ENCODE results near the gene PLD6. TPM values are rescaled to one million over a fixed set of nuclear protein-coding genes. Genes with fewer than 3 reads are reported as not detected.
"Not testable (repeated sequence)": the region's sequence is repeated elsewhere in the genome, so short reads cannot be mapped to it uniquely, and the experiment has no call there.

Gene PLD6
- total RNA-seq, 4 donors from 2014 or later, result 6.0 to 11.1 (median 8.2) TPM

DNA sequence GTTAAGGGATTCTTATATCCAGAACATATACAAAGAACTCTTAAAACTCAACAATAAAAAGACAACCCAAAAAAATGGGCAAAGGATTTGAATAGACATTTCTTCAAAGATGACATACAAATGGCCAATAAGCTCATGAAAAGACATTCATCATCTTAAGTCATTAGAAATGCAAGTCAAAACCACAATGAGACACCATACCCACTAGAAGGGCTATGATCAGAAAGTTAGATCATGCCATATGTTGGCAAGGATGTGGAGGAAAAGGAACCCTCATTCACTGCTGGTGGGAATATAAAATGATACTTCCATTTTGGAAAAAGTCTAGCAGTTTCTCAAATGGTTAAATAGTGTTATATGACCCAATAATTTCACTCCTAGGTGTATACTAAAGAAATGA lies 9.4 kb downstream of the PLD6 start:
- Histone ChIP-seq H3K27ac (no peak overlapping the region), H3K4me3 (no peak overlapping the region), H3K27me3 (no peaks in the 10 kb centered on the region), H3K9me3 (no peaks in the 10 kb centered on the region), H3K4me1 (peaks cover 0 to 27% (median 12%) of the 10 kb centered on the region in 4 donors), H3K36me3 (peaks cover 0 to 8% (median 0%) of the 10 kb centered on the region in 3 donors)
- no peak for TF ChIP-seq EP300 (IDR thresholded peaks at IDR 0.05)
- TF ChIP-seq CTCF (IDR thresholded peaks at IDR 0.05), result no peak
- TF ChIP-seq POLR2A (IDR thresholded peaks at IDR 0.05), result no peak
- no peak for DNase-seq (ENCODE audit: low spot score in 2 of 2)

DNA sequence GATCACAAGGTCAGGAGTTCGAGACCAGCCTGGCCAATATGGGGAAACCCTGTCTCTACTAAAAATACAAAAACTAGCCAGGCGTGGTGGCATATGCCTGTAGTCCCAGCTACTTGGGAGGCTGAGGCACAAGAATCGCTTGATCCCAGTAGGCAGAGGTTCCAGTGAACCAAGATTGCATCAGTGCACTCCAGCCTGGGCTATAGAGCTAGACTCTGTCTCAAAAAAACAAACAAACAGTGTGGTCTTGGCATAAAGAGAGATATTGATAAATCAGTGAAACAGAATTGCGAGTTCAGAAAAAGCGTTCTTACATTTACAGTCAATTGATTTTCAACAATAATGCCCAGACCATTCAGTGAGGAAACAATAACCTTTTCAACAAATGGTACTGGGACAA lies 10.7 kb downstream of the PLD6 start:
- H3K27me3 ChIP-seq; H3K9me3 ChIP-seq; H3K27ac ChIP-seq; DNase-seq (ENCODE audit: low spot score in 2 of 2); H3K4me3 ChIP-seq: not testable (repeated sequence)
- WGBS, 2 donors, result 73 to 84% methylated on average over 5 of the region's 5 CpGs
- Histone ChIP-seq H3K36me3 (peaks cover 0 to 13% (median 0%) of the 10 kb centered on the region in 3 donors), H3K4me1 (peaks cover 0 to 18% (median 4%) of the 10 kb centered on the region in 4 donors)

DNA sequence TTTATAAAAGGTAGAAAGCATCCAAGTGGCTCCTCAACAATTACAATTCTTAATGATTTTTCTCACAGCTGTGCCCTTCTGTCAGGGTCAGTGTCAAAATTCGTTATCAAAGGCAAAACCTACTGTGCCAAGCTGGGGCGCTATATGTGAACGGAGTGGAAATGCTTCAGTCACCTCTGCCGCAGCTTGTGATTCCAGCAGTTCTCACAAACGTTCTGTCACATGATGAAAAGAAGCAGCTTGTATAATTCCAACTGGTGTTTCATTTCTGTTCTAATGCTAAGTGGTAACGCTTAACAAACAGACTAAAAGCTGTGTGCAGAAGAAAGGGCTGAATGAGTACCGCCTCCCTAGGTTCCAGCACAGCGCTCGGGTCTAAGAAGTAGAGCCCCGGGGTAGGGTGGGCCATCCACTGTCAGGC lies 14.2 kb downstream of the PLD6 start:
- Histone ChIP-seq H3K9me3 (no peaks in the 10 kb centered on the region), H3K4me1 (peaks cover 0 to 11% (median 0%) of the 10 kb centered on the region in 4 donors), H3K27me3 (no peaks in the 10 kb centered on the region), H3K4me3 (no peak overlapping the region), H3K36me3 (peaks cover 0 to 48% (median 0%) of the 10 kb centered on the region in 3 donors), H3K27ac (peak overlapping the region in 2 of 4 donors; percentile 11 to 19)
- WGBS, 2 donors, result 59 to 64% methylated on average over 10 of the region's 10 CpGs
- DNase-seq (ENCODE audit: low spot score in 2 of 2), result no peak
- TF ChIP-seq CTCF (IDR thresholded peaks at IDR 0.05) (no peak), POLR2A (IDR thresholded peaks at IDR 0.05) (no peak), EP300 (IDR thresholded peaks at IDR 0.05) (no peak)

GRCh38 chr17:17191346-17191792 lies 14.8 kb downstream of the PLD6 start:
- H3K4me3 ChIP-seq, result no peak overlapping the region
- H3K27ac ChIP-seq, result peak overlapping the region in 2 of 4 donors; percentile 11 to 19
- DNase-seq (ENCODE audit: low spot score in 2 of 2), result no peak
- peaks cover 0 to 53% (median 0%) of the 10 kb centered on the region in 3 donors for H3K36me3 ChIP-seq
- 58 to 73% methylated on average over 11 of the region's 11 CpGs for WGBS, 2 donors
- no peaks in the 10 kb centered on the region for H3K27me3 ChIP-seq
- TF ChIP-seq POLR2A (IDR thresholded peaks at IDR 0.05) (no peak), CTCF (IDR thresholded peaks at IDR 0.05) (no peak), EP300 (IDR thresholded peaks at IDR 0.05) (no peak)
- no peaks in the 10 kb centered on the region for H3K9me3 ChIP-seq
- peaks cover 0 to 17% (median 0%) of the 10 kb centered on the region in 4 donors for H3K4me1 ChIP-seq

DNA sequence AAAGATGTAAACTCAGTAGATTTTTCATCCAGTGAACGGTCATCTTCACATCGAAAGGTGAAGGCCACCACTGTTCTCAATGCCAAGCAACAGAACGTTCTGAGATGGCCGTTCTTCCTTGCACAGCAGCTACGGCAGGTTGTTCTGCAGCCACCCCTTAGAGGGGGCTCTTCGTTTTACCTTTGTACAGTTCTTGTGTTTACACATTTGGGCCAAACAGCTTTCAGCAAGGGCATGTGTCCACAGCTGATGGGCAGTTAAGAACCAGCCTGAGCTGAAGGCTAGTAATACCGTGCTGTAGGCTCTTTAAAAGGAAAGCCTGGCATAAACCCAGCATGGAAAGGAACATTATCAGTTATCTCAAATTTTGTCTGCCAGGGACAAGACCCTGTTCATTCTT lies 15.9 kb downstream of the PLD6 start:
- H3K36me3 ChIP-seq, result peaks cover 0 to 57% (median 0%) of the 10 kb centered on the region in 3 donors
- H3K4me1 ChIP-seq, result peaks cover 0 to 23% (median 0%) of the 10 kb centered on the region in 4 donors
- no peak for DNase-seq (ENCODE audit: low spot score in 2 of 2)
- 75 to 79% methylated on average over 7 of the region's 7 CpGs for WGBS, 2 donors
- H3K27ac ChIP-seq, result no peak overlapping the region
- TF ChIP-seq POLR2A (IDR thresholded peaks at IDR 0.05) (no peak), CTCF (IDR thresholded peaks at IDR 0.05) (no peak), EP300 (IDR thresholded peaks at IDR 0.05) (no peak)
- no peak overlapping the region for H3K4me3 ChIP-seq
- H3K9me3 ChIP-seq, result no peaks in the 10 kb centered on the region
- no peaks in the 10 kb centered on the region for H3K27me3 ChIP-seq

GRCh38 chr17:17189559-17189958 lies 16.6 kb downstream of the PLD6 start:
- 72 to 73% methylated on average over 4 of the region's 4 CpGs for WGBS, 2 donors
- H3K4me3 ChIP-seq, result no peak overlapping the region
- no peaks in the 10 kb centered on the region for H3K27me3 ChIP-seq
- no peak for TF ChIP-seq EP300 (IDR thresholded peaks at IDR 0.05)
- TF ChIP-seq CTCF (IDR thresholded peaks at IDR 0.05), result no peak
- no peak for TF ChIP-seq POLR2A (IDR thresholded peaks at IDR 0.05)
- H3K4me1 ChIP-seq, result peaks cover 0 to 23% (median 0%) of the 10 kb centered on the region in 4 donors
- peaks cover 0 to 63% (median 0%) of the 10 kb centered on the region in 3 donors for H3K36me3 ChIP-seq
- H3K27ac ChIP-seq, result no peak overlapping the region
- DNase-seq (ENCODE audit: low spot score in 2 of 2), result no peak
- H3K9me3 ChIP-seq, result no peaks in the 10 kb centered on the region

Data from tibial nerve (tissue), 4 donors.